Sigmoid colon (tissue), 4 donors: ENCODE data around the gene IFT80.

Experiments
- EP300 ChIP-seq, 4 donors: sonication (generic); formaldehyde crosslinking; IDR thresholded peaks; one replicate each; pipeline ENCODE4 v1.6.1; 2017; ENCODE audit warnings: antibody characterized with exemption in 4 of 4
- POLR2A ChIP-seq, 2 donors: fragments of 450-650 bp; IDR thresholded peaks; one replicate each; pipeline ENCODE4 v1.6.1; 2016; ENCODE audit warnings: antibody characterized with exemption in 2 of 2, mild to moderate bottlenecking in 2 of 2, moderate library complexity in 2 of 2
- POLR2AphosphoS5 ChIP-seq, 4 donors: sonication (generic); formaldehyde crosslinking; IDR thresholded peaks; one replicate each; pipeline ENCODE4 v1.6.1; 2017; ENCODE audit warnings: antibody characterized with exemption in 4 of 4
- TF ChIP-seq, protein P1 (sequence below), 4 experiments: fragments of 450-650 bp in 3 of 4; fragments of 200-600 bp in 1 of 4; IDR thresholded peaks; one replicate each; pipeline ENCODE4 v1.5.1; 2016 to 2019; ENCODE audit warnings: antibody characterized with exemption in 4 of 4, mild to moderate bottlenecking in 3 of 4, moderate library complexity in 2 of 4

DNA sequence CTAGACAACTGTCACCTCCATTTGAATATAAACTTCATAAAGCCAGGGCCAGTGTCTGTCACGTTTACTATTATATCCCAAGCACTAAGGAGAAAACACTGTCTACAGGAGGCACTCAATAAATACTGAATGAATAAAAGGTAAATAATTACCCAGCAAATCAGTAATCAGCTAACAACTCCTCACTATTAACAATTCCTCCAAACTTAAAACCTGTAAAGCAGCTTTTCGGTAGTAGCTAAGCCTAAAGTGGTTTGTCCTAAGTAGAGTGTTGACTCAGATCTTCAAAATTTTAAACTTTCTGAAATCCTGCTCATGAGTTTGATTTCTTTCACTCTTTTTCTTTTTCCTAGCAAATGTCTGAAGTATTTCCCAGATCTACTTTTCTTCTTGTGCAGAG, 133.9 kb downstream of the IFT80 start:
- TF ChIP-seq POLR2AphosphoS5 (IDR thresholded peaks at IDR 0.05) = no peak
- no peak for TF ChIP-seq POLR2A (IDR thresholded peaks at IDR 0.05)
- TF ChIP-seq, protein P1, sequence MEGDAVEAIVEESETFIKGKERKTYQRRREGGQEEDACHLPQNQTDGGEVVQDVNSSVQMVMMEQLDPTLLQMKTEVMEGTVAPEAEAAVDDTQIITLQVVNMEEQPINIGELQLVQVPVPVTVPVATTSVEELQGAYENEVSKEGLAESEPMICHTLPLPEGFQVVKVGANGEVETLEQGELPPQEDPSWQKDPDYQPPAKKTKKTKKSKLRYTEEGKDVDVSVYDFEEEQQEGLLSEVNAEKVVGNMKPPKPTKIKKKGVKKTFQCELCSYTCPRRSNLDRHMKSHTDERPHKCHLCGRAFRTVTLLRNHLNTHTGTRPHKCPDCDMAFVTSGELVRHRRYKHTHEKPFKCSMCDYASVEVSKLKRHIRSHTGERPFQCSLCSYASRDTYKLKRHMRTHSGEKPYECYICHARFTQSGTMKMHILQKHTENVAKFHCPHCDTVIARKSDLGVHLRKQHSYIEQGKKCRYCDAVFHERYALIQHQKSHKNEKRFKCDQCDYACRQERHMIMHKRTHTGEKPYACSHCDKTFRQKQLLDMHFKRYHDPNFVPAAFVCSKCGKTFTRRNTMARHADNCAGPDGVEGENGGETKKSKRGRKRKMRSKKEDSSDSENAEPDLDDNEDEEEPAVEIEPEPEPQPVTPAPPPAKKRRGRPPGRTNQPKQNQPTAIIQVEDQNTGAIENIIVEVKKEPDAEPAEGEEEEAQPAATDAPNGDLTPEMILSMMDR (IDR thresholded peaks at IDR 0.05) = no peak
- TF ChIP-seq EP300 (IDR thresholded peaks at IDR 0.05) = no peak
